MM.1S (cell line): ENCODE data around the gene OLFML2B.

Experiments used
- DNase-seq: peaks from one replicate; pipeline ENCODE4 v3.0.0-alpha.2; 2015
- H2AFZ ChIP-seq: fragments of 300-600 bp; sonication (generic); 2 replicates; pipeline ENCODE4 v1.6.0; 2016; ENCODE audit warnings: antibody characterized with exemption, low read length
- H3F3A ChIP-seq: fragments of 300-600 bp; sonication (generic); 2 replicates; pipeline ENCODE4 v1.6.1; 2016; ENCODE audit warnings: mild to moderate bottlenecking, antibody characterized with exemption, low read length, moderate library complexity, mixed read lengths; ENCODE audit not compliant: insufficient read depth
- H3K27ac ChIP-seq: fragments of 300-600 bp; sonication (generic); 2 replicates; pipeline ENCODE4 v1.5.1; 2016; ENCODE audit warnings: mild to moderate bottlenecking, low read length
- H3K27me3 ChIP-seq: fragments of 300-600 bp; sonication (generic); replicated peaks from 2 replicates; pipeline ENCODE4 v1.6.0; 2016; ENCODE audit warnings: low read length; ENCODE audit not compliant: insufficient read depth
- H3K36me3 ChIP-seq: fragments of 300-600 bp; sonication (generic); replicated peaks from 2 replicates; pipeline ENCODE4 v1.6.1; 2016; ENCODE audit warnings: mild to moderate bottlenecking, low read length, mixed read lengths; ENCODE audit not compliant: insufficient read depth
- H3K4me1 ChIP-seq: fragments of 300-600 bp; sonication (generic); 2 replicates; pipeline ENCODE4 v1.6.1; 2016; ENCODE audit warnings: low read length, mixed read lengths
- H3K4me2 ChIP-seq: fragments of 300-600 bp; sonication (generic); 2 replicates; pipeline ENCODE4 v1.6.0; 2016; ENCODE audit warnings: low read depth, low read length
- H3K4me3 ChIP-seq: fragments of 300-600 bp; sonication (generic); 2 replicates; pipeline ENCODE4 v1.5.1; 2016; ENCODE audit warnings: low read length, mixed read lengths
- H3K79me2 ChIP-seq: fragments of 300-600 bp; sonication (generic); 2 replicates; pipeline ENCODE4 v1.6.1; 2016; ENCODE audit warnings: mixed run types, low read length, mixed read lengths
- H3K9ac ChIP-seq: fragments of 300-600 bp; sonication (generic); 2 replicates; pipeline ENCODE4 v1.6.1; 2016; ENCODE audit warnings: low read length, mixed read lengths
- H3K9me2 ChIP-seq: fragments of 300-600 bp; sonication (generic); replicated peaks from 2 replicates; pipeline ENCODE4 v1.6.1; 2016; ENCODE audit warnings: mild to moderate bottlenecking, low read length, mixed read lengths; ENCODE audit not compliant: insufficient read depth
- H3K9me3 ChIP-seq: fragments of 300-600 bp; sonication (generic); replicated peaks from 2 replicates; pipeline ENCODE4 v1.6.1; 2016; ENCODE audit warnings: mild to moderate bottlenecking, low read length, mixed read lengths; ENCODE audit not compliant: insufficient read depth
- H4K20me1 ChIP-seq: fragments of 300-600 bp; sonication (generic); 2 replicates; pipeline ENCODE4 v1.6.1; 2016; ENCODE audit warnings: mild to moderate bottlenecking, low read length, moderate library complexity, mixed read lengths; ENCODE audit not compliant: insufficient read depth
- CTCF ChIP-seq: fragments of 300-600 bp; sonication (generic); IDR thresholded peaks from 2 replicates; pipeline ENCODE4 v1.5.1; 2016; ENCODE audit warnings: antibody characterized with exemption, low read length, mixed read lengths
- EZH2 ChIP-seq: fragments of 300-600 bp; sonication (generic); optimal IDR thresholded peaks from 2 replicates; pipeline ENCODE3; 2017; ENCODE audit warnings: low read depth, mild to moderate bottlenecking, antibody characterized with exemption, low read length, mixed read lengths
- EZH2phosphoT487 ChIP-seq: fragments of 300-600 bp; sonication (generic); IDR thresholded peaks from 2 replicates; pipeline ENCODE4 v1.6.1; 2018; ENCODE audit warnings: antibody characterized with exemption, low read length

Gene OLFML2B

GRCh38 chr1:161951646-161952045 is 72.0 kb downstream of the OLFML2B start:
- no peak for TF ChIP-seq EZH2phosphoT487
- no peak for TF ChIP-seq EZH2
- TF ChIP-seq CTCF: no peak
- Histone ChIP-seq H3K4me2 (no peak overlapping the region), H4K20me1 (no peaks in the 10 kb centered on the region), H2AFZ (no peak overlapping the region), H3K36me3 (no peaks in the 10 kb centered on the region), H3K9me2 (no peaks in the 10 kb centered on the region), H3K4me1 (no peaks in the 10 kb centered on the region), H3K27ac (no peak overlapping the region), H3K4me3 (no peak overlapping the region), H3K9ac (no peak overlapping the region), H3K27me3 (no peaks in the 10 kb centered on the region), H3K79me2 (no peaks in the 10 kb centered on the region), H3K9me3 (no peaks in the 10 kb centered on the region), H3F3A (no peaks in the 10 kb centered on the region)
- no peak for DNase-seq

- Histone ChIP-seq H3K79me2 (no peaks in the 10 kb centered on the region), H3K4me2 (no peak overlapping the region), H3K9me3 (no peaks in the 10 kb centered on the region), H4K20me1 (no peaks in the 10 kb centered on the region), H3K27me3 (no peaks in the 10 kb centered on the region), H3K9me2 (no peaks in the 10 kb centered on the region), H3K4me1 (no peaks in the 10 kb centered on the region), H2AFZ (no peak overlapping the region), H3K27ac (no peak overlapping the region), H3K36me3 (no peaks in the 10 kb centered on the region), H3K4me3 (no peak overlapping the region), H3F3A (no peaks in the 10 kb centered on the region), H3K9ac (no peak overlapping the region)
- DNase-seq: no peak
- no peak for TF ChIP-seq EZH2
- TF ChIP-seq CTCF: no peak
- TF ChIP-seq EZH2phosphoT487: no peak
Observed at GRCh38 chr1:161950377-161950776, 73.3 kb downstream of the OLFML2B start.

- no peaks in the 10 kb centered on the region for H3K79me2 ChIP-seq
- H3F3A ChIP-seq: no peaks in the 10 kb centered on the region
- H3K4me2 ChIP-seq: no peak overlapping the region
- DNase-seq: no peak
- no peak overlapping the region for H3K27ac ChIP-seq
- no peak overlapping the region for H3K9ac ChIP-seq
- H3K4me3 ChIP-seq: no peak overlapping the region
- H3K9me2 ChIP-seq: no peaks in the 10 kb centered on the region
- H4K20me1 ChIP-seq: no peaks in the 10 kb centered on the region
- no peaks in the 10 kb centered on the region for H3K36me3 ChIP-seq
- no peaks in the 10 kb centered on the region for H3K4me1 ChIP-seq
- TF ChIP-seq EZH2phosphoT487: no peak
- TF ChIP-seq CTCF: no peak
- TF ChIP-seq EZH2: no peak
- H3K27me3 ChIP-seq: no peaks in the 10 kb centered on the region
- no peak overlapping the region for H2AFZ ChIP-seq
- no peaks in the 10 kb centered on the region for H3K9me3 ChIP-seq
Observed at GRCh38 chr1:161949548-161949947, 74.1 kb downstream of the OLFML2B start.
